ENCODE measurements around the gene DSCAML1. TPM values are rescaled to one million over a fixed set of nuclear protein-coding genes. Genes with fewer than 3 reads are reported as not detected.

DSCAML1 gene
- total RNA-seq, 2 donors from 2014 or later: 0.67 to 1.3 TPM

DNA sequence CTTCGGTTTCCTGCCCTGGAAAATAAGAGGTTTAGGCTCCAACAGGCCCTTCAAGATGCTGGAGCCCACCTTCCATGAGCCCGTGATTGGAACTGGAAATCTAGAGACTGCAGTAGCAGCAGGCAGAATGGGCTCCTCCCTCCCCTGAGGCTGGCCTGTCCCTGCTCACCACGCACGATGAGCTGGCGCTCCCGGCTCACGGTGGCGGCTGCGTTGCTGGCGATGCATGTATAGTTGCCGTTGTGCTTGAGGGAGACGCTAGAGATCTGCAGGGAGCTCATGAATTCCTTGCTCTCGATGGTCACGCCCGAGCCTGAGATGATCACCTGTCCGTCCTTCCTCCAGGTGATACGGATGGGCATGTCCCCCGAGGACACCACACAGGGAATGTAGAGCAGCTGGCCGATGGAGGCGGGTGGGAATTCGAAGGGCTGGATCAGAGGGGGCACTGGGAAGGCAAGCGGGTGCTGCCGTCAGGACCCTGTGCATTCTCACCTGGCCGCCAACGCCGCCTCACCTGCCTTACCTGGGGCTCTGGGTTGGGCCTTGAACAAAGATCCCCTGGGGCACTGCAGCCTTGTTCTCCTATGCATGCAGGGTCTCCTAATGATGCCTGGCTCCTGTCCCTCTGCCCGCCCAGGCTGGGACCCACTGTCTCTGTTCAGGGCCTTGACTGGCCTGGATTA lies 291.6 kb downstream of the DSCAML1 start:
- TF ChIP-seq, protein P1, sequence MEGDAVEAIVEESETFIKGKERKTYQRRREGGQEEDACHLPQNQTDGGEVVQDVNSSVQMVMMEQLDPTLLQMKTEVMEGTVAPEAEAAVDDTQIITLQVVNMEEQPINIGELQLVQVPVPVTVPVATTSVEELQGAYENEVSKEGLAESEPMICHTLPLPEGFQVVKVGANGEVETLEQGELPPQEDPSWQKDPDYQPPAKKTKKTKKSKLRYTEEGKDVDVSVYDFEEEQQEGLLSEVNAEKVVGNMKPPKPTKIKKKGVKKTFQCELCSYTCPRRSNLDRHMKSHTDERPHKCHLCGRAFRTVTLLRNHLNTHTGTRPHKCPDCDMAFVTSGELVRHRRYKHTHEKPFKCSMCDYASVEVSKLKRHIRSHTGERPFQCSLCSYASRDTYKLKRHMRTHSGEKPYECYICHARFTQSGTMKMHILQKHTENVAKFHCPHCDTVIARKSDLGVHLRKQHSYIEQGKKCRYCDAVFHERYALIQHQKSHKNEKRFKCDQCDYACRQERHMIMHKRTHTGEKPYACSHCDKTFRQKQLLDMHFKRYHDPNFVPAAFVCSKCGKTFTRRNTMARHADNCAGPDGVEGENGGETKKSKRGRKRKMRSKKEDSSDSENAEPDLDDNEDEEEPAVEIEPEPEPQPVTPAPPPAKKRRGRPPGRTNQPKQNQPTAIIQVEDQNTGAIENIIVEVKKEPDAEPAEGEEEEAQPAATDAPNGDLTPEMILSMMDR (IDR thresholded peaks at IDR 0.05): no peak
- Histone ChIP-seq H3K4me3 (no peak overlapping the region), H3K4me1 (no peaks in the 10 kb centered on the region), H3K27me3 (no peaks in the 10 kb centered on the region), H3K36me3 (no peaks in the 10 kb centered on the region), H3K9me3 (no peaks in the 10 kb centered on the region), H3K27ac (no peak overlapping the region)
- DNase-seq (ENCODE audit: low spot score): no peak

DNA sequence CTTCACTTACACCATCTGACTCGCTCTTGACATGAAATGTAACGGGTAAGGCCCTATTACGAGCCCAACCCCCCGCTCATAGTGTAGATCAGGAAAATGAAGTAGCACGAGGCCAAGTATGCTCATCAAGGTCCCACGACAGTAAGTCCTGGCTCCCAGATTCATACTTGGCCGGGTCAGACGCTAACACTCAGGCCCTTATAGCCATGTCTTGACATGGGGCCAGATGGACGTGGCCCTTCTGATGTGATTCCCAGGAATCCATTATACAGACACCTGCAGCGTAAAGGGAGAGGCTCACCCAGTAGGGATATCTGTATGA lies 294.3 kb downstream of the DSCAML1 start:
- Histone ChIP-seq H3K27ac (no peak overlapping the region), H3K36me3 (no peaks in the 10 kb centered on the region), H3K9me3 (no peaks in the 10 kb centered on the region), H3K27me3 (no peaks in the 10 kb centered on the region), H3K4me3 (no peak overlapping the region), H3K4me1 (no peaks in the 10 kb centered on the region)
- no peak for DNase-seq (ENCODE audit: low spot score)
- TF ChIP-seq, protein P1 (IDR thresholded peaks at IDR 0.05): no peak

DNA sequence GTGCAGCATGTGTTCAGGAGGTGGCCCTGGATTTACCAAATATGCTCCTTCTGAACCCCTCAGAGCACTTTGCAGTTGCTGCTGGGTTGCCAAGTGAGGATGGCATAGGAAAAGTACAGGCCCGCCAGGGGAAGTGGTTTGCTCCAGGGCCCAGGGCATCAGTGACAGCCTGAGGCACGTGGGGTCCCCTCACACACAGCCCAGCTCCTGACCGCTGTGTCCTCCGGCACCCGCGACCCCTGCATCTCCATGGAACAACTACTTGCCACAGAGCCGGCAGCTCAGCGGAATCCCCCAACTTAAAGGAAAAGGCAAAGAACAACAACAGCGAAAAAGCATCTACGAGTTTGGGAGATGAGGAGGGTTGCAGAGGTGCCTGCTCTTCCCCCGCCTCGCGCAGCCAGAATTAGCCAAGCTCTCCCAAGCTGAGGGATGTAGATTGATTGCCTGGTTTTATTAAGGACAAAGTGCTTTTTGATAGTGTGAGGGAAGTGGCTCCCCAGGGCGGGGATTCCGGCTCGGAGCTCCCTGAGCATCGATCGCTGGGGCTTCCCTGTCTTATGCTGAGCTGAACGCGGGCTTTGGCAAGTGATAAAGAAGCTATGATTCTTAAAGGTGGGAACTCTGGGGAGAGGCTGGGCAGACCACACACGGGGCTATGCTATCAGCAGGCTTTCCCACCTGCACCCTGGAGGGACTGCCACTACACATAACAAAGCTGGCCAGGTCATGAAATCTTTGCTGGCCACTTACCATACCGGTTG lies 294.8 kb downstream of the DSCAML1 start:
- Histone ChIP-seq H3K27me3 (no peaks in the 10 kb centered on the region), H3K9me3 (no peaks in the 10 kb centered on the region), H3K36me3 (no peaks in the 10 kb centered on the region), H3K27ac (no peak overlapping the region), H3K4me1 (no peaks in the 10 kb centered on the region), H3K4me3 (no peak overlapping the region)
- DNase-seq (ENCODE audit: low spot score): no peak
- TF ChIP-seq, protein P1 (IDR thresholded peaks at IDR 0.05): no peak

DNA sequence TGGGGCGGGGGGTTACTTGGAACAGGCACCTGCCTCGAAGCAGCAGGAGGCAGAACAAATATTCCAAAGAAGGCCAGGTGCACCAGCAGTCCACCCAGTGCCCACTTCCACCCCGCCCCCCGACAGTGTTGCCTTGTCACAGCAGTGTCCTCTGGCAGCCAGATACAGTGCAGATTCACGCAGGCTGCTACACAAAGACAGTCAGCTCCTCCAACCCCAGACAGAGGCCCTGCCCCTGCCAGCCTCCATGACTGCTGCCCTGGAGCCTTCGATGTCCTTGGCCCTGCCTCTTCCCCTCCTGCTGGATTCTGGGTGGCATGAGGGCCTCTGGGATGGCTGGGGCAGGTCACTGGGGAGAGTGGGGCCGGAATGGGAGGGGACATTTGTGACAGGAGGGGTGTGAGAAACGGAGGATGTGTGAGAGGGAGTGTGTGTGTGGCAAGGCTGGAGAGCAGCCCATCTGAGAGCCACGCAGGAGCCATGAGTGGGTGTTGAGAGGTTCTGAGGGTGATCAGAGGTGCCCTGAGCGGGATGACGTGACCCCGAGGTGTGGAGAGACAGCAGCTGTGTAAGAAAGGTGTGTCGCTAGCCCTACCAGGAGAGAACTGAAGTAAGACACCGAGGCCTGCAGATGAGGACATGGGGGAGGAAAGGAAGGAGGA lies 295.6 kb downstream of the DSCAML1 start:
- TF ChIP-seq, protein P1 (IDR thresholded peaks at IDR 0.05): no peak
- no peaks in the 10 kb centered on the region for H3K9me3 ChIP-seq
- H3K4me3 ChIP-seq: no peak overlapping the region
- H3K4me1 ChIP-seq: no peaks in the 10 kb centered on the region
- no peak overlapping the region for H3K27ac ChIP-seq
- DNase-seq (ENCODE audit: low spot score): no peak
- H3K36me3 ChIP-seq: no peaks in the 10 kb centered on the region
- no peaks in the 10 kb centered on the region for H3K27me3 ChIP-seq

DNA sequence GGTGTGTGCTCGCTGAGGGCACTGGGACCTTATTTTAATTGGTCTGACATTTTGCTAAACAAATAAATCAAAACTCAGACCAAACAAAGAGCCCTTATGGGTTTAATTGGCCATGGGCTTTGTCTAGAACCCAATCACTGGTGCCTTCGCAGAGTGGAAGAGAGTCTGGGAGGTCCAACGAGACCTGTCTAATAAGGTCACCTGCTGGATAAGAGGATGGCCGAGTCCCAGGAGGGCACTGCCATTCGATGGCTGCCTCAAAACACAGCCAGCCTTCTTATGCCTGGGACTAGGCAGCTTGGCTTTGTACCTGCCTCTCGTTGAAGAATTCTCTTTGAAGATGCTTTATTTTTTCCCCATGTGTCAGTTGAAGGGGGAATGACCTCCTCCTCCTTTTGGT lies 298.2 kb downstream of the DSCAML1 start:
- no peaks in the 10 kb centered on the region for H3K27me3 ChIP-seq
- H3K4me1 ChIP-seq: no peaks in the 10 kb centered on the region
- TF ChIP-seq, protein P1 (IDR thresholded peaks at IDR 0.05): no peak
- no peaks in the 10 kb centered on the region for H3K9me3 ChIP-seq
- no peaks in the 10 kb centered on the region for H3K36me3 ChIP-seq
- H3K4me3 ChIP-seq: no peak overlapping the region
- H3K27ac ChIP-seq: no peak overlapping the region
- no peak for DNase-seq (ENCODE audit: low spot score)

All from right atrium auricular region (tissue), 2 donors.